GM19397 (cell line): Measurements from ENCODE around the gene C22orf31.

Experiments
- ATAC-seq: cut with Tn5 transposase; IDR thresholded peaks from one replicate; pipeline ENCODE4 v1.9.1; 2021; ENCODE audit warnings: mild to moderate bottlenecking, moderate library complexity; ENCODE audit not compliant: unreplicated experiment

Gene C22orf31

DNA sequence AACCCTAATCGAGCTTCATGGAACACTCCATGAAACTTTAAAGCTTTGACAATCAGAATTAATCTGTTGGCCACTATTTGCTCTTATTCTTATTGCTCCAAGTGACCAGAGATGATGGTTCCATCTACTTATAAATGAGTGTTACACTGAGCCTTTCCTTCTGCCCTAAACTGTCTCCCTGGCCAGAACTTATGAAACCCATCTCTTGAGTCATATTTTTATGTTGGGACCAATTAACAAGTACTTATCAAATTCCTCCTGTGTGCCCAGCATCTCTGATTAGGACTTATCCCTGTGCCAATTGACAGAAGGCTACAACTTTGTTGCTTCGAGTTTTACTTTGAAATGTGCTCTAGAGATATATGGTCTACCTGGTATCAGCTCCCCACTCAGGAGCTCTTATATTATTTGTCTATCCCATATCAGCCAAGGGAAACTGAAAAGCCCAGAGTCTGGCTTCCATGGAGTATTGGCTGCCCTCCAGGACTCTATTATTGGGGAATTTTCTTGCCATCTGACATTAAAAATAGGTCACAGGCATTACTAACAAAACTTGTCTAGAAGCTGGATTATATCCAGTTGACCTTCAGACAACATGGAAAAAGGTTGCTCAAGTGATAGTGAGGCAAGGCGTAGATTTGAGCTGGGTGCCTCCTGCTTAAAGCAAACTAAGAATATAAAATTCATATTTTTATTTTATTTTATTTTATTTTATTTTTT lies 20.0 kb upstream of the C22orf31 start:
- no peak for ATAC-seq

DNA sequence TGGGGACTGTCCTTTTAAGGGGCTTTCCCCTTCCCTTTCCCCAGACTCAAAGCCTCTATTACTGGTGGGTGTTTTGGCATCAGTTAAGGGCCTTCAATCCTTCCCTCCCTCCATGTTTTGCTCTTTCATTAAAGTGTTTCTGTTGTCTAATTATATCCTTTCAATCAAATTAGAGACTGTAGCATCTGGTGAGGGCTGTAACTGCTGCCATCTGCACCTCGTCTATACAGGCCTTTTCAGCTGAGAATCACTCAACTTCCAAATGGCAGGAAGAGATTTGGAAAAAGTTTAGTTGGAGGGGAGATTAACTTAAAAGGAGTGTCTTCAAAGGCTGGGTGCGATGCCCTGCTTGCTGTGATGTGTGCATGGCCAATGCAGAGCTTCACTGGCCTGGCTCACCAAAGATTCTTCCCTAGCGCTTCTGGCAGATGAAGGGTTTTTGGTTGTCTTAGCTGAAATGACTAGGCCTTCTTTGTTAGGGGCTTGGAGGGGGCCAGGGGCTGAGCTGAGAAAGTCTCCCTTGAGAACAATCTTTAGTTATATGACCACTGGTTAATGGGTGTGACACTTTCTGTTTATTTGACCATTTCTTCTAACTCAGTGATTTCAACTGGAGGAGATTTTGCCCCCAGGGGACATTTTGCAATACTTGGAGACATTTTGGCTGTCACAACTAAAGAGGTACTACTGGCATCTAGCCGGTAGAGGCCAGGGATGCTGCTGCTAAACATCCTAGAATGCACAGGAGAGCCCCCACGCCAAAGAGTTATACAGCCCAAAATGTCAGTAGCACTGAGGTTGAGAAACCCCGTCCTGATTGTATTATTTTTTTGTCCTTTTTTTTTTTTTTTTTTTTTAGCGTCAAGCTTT lies 18.7 kb upstream of the C22orf31 start:
- ATAC-seq = no peak

DNA sequence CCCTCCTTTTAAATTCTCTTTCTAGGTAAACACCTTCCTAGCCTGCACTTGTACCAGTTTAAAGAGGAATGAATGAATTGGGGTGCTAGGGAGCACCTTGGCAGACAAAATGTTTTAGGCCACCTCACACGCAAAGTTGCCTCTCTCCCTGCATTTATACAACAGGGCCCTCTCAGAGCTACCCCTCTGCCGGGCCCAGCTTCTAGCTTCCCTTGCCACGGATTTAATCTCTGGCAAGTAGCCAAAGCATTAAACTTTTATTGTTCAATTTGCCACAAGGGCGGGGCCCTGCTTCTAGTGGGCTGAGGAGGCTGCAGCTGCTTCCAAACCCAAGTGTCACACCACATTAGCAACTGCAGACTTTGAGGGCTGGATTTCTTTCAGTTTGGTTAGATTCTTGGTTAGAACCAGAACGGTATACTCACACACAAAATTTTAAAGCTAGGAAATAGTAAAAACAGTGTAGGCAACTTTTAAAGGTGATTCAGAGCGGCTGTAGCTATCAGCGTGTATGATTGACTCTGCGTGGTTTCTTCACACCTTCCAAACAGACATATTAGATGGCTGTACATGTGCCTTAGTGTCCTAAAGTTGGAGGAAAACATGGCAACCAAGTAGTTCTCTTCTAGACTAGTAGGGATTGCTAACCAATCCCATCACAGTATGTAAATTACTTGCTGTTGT lies 17.7 kb upstream of the C22orf31 start:
- ATAC-seq = no peak

DNA sequence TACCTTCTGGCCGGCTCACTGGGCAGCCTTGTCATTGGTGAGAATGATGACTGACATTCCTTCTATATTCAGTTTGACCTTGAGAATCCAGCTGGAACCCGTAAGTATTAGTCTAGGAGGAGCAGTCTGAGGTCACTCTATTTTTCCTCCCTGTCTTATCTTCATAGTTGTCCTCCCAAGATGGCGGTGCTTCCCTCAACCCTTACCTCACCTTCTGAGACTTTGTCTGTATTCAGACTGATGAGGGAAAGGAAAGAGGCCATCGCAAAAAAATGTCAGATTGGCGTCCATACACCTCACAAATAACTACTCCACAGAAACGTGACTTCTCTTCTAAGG lies 17.2 kb upstream of the C22orf31 start:
- ATAC-seq = no peak

GRCh38 chr22:29078036-29078868 lies 16.6 kb upstream of the C22orf31 start:
- no peak for ATAC-seq

DNA sequence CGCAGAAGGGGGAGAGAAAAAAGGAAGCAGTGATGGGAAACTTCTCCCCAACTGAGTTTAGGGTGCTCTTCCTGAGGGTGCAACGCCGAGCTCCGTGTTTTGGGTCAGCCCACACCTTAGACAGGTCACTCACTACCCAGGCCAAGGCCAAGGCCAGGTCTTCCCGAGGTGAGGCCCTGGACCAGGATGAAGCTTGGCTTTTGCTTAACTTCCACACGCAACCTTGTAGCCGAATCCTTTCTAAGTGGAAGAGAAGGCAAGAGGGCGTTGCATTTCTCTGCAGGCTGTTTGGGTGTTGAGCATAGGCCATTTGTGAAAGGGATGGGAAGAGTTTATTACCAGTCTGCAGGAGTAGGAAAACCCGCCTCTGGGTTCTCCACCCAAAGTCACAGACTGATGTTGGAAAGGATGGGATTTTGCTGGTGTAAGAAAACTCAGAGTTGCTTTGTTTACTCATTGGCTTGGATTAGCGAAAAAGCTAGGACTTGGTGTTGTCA lies 12.7 kb upstream of the C22orf31 start:
- ATAC-seq = no peak

DNA sequence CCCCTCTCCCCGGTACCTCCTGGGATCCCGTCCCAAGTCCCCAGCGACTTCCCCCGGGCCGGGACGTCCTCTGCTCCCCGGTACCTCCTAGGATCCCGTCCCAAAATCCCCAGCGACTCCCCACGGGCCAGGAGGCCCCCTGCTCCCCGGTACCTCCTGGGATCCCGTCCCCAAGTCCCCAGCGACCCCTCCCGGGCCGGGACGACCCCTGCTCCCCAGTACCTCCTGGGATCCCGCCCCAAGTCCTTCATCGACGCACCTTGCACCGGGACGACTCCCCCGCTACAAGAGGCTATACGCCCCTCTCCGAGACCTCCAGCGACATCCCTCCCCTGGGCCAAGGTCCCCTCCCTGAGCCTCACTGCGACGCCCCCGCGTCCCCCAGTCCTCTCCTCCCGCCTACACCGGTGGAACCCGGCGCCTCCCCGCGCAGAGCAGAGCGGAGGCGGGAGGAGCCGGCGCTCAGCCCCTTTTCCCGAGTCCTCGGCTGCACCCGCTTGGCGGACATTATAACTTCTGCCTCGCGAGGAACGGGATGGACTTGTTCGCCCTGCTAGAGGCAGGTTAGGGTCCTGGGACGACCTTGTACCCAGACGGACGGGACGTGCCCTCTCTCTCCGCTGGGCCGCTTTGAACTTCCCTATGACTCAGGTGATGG lies 12.1 kb upstream of the C22orf31 start:
- no peak for ATAC-seq

DNA sequence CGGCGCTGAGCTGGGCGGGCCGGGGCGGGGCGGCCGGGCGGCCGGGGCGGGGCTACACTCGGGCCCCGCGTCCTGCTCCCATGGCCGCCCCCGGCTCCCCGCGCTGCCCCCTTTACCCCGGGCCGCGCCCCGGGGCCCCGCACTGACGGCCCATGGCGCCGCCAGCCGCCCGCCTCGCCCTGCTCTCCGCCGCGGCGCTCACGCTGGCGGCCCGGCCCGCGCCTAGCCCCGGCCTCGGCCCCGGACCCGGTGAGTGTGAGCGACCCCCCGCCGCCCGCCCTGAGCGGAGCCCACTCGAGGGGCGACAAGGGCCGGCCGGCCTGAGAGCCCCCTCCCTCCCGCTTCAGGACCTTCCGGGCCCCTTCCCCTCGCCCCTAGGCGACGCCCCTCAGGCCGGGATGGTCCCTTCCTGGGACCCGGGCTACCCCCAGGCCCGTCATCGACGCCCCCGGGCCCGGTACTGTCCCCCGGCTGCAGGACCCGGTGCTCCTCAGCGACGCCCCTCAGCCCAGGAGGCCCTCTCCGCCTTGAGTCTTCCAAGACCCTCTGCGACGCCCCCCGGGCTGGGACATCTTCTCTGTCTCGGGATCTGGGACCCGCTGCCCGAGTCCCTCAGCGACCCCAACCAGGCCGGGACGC lies 11.5 kb upstream of the C22orf31 start, which contains the start of gene KREMEN1:
Gene KREMEN1, plus strand, starts transcription at position 57 of the 639 bp plus-strand sequence. Its CDS starts 96 bp downstream, at position 153.
- no peak for ATAC-seq

DNA sequence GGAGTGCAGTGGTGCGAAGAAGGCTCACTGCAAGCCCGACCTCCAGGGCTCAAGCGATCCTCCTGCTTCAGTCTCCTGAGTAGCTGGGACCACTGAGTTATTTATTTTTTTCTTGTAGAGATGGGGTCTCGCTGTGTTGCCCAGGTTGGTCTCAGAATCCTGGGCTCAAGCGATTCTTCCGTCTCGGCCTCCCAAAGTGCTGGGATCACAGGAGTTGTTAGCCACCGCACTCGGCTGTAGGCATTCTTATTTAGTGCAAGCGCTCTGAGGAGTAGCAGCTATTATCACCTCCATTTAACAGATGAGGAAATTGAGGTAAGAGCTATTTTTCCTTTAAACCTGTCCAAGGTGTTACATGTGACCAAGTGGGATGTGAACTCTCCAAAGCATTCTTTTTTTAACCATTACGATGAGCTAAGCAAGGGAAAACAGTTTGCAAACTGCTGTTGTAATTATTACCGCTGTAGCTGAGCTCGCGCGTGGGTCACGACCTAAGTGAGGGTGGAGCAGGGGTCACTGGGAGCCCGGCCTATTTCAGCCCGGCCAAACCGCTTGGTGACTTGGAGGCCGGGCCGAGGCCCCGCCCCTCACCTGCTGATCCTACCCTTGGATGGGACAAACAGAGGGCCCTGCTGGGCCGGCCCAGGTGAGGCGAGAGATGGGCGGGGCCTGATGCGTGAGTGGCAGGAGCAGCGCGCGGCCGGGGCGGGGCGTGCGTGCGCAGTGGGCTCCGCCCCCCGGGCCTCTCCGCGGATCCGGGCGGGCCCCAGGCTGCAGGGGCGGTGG lies 10.8 kb upstream of the C22orf31 start:
- peak; percentile 90 for ATAC-seq

DNA sequence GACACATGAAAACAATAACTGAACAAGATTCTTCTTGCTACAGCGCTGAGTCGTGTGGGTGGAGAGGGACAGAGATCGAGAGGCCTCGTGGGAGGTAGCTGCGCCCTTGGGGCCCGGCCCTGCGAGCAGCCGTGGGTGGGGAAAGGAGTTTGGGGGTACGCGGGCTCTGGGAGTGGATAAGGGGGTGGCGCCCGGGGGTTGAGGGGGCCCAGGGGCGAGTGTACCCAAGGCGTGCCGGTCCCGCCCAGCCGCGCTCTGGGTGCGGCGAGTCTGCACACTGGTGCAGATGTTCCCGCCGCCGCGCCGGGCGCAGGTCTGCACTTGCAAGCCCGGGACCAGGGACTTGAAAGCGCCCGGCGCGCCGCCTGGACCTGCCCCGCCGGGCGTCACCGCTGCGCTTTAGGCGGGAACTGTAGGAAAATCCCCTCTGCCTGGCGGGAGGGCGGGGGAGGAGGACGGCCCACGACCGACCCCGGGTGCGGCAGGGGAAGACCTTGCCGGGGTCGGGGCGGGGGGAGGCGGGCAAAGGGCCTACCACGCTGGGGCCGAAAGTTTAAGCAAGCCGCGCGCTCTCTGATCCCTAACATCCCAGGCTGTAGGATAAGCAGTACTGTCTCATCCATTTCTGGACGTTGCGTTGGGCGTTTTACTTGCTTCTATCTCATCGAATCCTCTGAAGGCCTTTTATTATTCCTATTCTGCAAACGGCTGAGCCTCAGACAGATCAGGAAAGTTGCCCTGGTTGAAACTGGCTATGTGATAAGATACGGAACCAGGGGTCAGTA lies 9.8 kb upstream of the C22orf31 start:
- ATAC-seq = no peak

GRCh38 chr22:29070490-29070889 lies 8.9 kb upstream of the C22orf31 start:
- no peak for ATAC-seq

DNA sequence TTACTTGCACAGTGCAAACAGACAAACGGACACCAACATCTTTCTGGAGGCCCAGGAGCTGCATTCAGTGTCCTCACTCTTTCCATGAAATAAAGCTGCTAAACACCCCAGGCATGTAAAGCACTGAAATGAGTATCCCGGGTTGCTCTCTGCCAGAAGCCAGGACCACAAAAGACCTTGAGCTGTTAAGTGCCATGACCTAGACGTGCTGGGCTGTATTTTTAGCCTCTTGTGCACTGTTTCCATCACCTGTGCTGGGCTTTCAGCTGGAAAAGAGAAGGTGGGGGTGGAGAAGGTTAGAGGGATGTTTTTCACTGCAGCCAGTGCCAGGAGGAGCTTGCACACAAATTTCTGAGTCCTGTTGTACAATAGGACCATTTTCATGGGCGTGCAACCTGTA lies 7.8 kb upstream of the C22orf31 start:
- no peak for ATAC-seq

DNA sequence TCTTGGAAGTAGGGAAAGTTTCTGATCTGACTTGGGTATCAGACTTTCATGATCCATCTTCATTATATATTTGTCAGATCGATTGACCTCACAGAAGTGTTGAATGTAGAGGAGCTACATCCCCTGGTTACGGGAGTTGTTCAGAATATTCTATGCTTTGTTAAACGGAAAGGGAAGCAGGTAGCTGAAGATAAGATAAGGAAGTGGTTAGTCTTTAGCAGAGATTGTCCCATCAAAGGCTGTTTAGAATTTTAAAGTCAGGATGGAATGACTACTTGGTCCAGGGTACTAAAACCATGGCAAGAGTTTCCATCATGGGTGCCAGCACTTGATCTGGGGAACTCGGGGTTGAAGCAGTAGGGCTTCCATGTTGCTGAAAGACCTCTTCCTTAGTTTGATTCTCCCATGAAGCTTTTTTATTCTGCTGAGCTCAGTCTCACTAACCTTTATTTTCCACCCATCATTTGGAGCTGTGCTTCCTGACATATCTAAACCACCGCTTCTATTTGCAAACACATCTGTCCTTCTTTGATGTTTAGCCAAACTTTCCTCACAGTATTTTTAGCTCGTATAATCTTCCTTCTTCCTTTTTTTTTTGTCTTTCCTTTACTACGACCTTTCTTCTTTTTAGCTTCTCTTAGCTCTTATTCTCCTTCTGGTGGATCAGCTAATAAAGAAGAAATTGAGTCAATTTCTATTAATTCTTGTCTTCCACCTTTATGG lies 4.0 kb upstream of the C22orf31 start:
- no peak for ATAC-seq

DNA sequence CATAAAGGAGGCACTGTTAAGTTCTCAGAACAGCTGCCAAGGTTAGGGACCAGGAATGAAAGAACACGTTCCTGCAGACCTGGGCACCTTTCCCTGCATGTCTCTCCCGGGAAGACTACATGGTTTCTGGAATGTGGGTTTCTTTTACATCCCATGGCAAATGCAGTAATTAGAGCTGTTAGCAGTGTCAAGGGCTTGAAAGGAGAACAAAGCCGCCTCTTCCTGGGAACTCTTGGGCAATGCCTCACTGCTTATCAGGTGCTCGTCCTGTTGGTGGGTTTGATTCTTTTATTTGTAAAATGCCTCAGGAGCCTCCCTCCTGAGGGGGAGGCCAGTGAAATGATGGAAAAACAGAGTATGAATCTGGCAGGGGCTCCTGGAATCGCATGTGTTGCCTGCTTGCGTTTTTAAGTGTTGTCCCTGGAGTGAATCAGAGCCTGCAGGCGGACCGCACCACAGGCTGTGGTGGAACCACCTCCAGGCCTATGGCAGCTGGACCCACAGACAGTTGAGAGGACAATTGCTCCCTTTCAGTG lies 723 bp upstream of the C22orf31 start:
- no peak for ATAC-seq

DNA sequence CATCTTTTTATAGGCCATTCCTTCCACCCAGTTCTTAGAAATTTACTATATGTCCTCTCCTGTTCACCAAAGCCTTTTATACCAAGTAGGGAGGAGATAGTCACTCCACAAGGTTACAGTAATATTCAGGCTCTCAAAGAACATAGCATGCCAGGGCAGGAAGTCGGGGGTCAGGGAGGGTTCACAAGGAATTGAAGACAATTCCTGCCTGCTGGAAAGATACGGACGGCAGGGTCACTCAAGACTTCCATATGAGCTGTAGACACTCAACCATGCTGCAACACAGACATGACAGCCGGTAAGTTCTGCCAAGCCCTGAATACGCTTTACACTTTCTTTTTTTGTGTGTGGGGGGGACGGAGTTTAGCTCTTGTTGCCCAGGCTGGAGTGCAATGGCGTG lies 700 bp downstream of the C22orf31 start:
- no peak for ATAC-seq

DNA sequence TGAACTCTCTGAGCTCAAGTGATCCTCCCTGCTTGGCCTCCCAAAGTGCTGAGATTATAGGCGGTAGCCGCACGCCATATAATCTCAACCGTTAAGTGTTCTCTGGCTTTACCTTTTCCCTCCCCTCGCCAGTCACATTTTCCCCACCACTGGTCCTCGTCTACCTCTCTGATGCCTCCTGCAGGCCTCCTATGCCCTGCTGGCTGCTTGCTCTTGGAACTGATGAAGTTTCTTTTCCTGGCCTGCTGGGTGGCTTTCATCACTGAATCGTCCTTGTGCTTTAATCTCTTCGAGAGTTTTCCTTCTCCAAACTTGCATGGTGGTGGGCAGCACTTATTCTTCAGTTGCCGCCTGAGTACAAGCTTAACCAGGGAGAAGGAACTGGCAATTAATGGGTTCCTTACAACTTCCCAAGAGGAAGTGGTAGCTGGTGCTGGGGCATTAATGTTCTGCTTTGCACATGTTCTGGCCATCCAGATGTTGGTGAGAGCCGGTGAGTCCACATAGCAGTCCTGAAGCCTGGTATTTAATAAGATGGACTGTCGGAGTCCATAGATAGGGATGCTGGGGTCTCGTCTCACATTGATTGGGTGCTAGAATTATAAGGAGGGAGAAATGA lies 1.3 kb downstream of the C22orf31 start:
- ATAC-seq = no peak

GRCh38 chr22:29056472-29056871 lies 5.2 kb downstream of the C22orf31 start:
- ATAC-seq = no peak
